Measurements from ENCODE around the gene IGFBP5.
A peak's percentile ranks its signal among the peaks of the same experiment; 100 is the strongest.

IGFBP5 gene

DNA sequence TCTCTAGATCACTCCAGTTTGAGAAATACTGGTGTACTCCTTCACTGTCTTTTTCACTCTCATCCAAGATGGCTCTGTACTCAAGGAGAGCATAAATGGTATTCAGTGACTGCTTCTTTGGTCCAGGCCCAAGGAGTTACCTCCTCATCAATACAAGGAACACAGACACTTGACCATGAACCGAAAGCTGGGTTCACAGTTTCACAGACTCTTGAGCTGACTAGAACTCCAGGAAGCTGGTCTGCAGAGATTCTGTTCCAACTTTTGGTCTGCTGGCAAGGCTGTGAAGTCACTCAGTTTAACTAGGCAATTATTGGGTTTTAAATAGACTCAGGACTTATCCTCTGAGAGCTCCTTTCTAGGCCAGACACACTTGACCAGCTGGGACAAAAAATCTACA, 7.4 kb upstream of the IGFBP5 start:
- H3K27ac ChIP-seq: peak overlapping the region; percentile 19 to 53
- intact Hi-C loops (cut with DNase I; ENCODE audit: low total_unique reads): loop anchor here (10.0 kb wide), 1 partner anchor 542 kb away; no protein-coding TSS in a partner anchor
- no peaks in the 10 kb centered on the region for H3K9me3 ChIP-seq
- TF ChIP-seq, protein P1, sequence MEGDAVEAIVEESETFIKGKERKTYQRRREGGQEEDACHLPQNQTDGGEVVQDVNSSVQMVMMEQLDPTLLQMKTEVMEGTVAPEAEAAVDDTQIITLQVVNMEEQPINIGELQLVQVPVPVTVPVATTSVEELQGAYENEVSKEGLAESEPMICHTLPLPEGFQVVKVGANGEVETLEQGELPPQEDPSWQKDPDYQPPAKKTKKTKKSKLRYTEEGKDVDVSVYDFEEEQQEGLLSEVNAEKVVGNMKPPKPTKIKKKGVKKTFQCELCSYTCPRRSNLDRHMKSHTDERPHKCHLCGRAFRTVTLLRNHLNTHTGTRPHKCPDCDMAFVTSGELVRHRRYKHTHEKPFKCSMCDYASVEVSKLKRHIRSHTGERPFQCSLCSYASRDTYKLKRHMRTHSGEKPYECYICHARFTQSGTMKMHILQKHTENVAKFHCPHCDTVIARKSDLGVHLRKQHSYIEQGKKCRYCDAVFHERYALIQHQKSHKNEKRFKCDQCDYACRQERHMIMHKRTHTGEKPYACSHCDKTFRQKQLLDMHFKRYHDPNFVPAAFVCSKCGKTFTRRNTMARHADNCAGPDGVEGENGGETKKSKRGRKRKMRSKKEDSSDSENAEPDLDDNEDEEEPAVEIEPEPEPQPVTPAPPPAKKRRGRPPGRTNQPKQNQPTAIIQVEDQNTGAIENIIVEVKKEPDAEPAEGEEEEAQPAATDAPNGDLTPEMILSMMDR (IDR thresholded peaks at IDR 0.05): no peak
- DNase-seq: no peak
- no peaks in the 10 kb centered on the region for H3K36me3 ChIP-seq
- H3K4me3 ChIP-seq: no peak overlapping the region
- H3K4me1 ChIP-seq: peaks cover 0 to 56% (median 28%) of the 10 kb centered on the region in 4 donors
- no peaks in the 10 kb centered on the region for H3K27me3 ChIP-seq

DNA sequence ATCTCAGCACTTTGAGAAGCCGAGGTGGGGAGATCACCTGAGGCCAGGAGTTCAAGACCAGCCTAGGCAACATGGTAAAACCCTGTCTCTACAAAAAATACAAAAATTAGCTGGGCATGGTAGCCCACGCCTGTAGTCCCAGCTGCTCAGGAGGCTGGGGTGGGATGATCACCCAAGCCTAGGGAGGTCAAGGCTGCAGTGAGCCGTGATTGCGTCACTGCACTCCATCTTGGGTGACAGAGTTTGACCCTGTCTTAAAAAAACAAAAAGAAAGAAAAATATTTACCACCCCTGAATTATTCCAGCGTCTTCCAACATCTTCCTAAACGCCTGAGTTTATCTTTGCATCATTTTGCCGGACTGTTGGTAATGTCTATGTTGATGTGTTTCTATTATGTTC, 6.2 kb upstream of the IGFBP5 start:
- no peaks in the 10 kb centered on the region for H3K36me3 ChIP-seq
- H3K27me3 ChIP-seq: no peaks in the 10 kb centered on the region
- peak overlapping the region in 1 of 2 donors; percentile 86 for H3K27ac ChIP-seq
- TF ChIP-seq, protein P1 (IDR thresholded peaks at IDR 0.05): no peak
- no peak overlapping the region for H3K4me3 ChIP-seq
- intact Hi-C loops (cut with DNase I; ENCODE audit: low total_unique reads): loop anchor here (10.0 kb wide), 1 partner anchor 543 kb away; no protein-coding TSS in a partner anchor
- H3K9me3 ChIP-seq: no peaks in the 10 kb centered on the region
- H3K4me1 ChIP-seq: peaks cover 0 to 67% (median 35%) of the 10 kb centered on the region in 4 donors
- DNase-seq: no peak

DNA sequence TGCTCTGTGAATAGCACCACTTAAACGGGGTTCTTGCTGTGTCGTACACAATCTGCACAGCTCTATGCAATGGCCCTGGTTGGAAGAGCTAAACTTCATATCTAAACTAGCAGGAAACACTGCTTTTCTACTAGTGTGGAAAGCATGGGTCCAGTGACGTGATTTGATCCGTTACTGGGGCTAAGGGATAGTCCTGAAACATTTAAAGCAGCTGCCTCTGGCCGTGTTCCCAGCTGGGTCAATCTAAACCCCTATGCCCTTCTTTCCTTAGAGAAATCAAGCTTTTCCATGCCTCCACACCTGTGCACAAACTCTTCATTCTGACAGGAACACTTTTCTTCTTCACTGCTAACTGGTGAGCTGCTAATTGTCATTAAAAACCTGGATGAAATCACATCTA, 5.4 kb upstream of the IGFBP5 start:
- H3K4me3 ChIP-seq: no peak overlapping the region
- no peaks in the 10 kb centered on the region for H3K27me3 ChIP-seq
- no peaks in the 10 kb centered on the region for H3K36me3 ChIP-seq
- peak overlapping the region; percentile 76 to 86 for H3K27ac ChIP-seq
- TF ChIP-seq, protein P1 (IDR thresholded peaks at IDR 0.05): no peak
- intact Hi-C loops (cut with DNase I; ENCODE audit: low total_unique reads): loop anchor here (10.0 kb wide), 1 partner anchor 544 kb away; no protein-coding TSS in a partner anchor
- no peaks in the 10 kb centered on the region for H3K9me3 ChIP-seq
- DNase-seq: no peak
- peaks cover 0 to 74% (median 41%) of the 10 kb centered on the region in 4 donors for H3K4me1 ChIP-seq

- DNase-seq: no peak
- Histone ChIP-seq H3K4me3 (no peak overlapping the region), H3K27me3 (no peaks in the 10 kb centered on the region), H3K9me3 (no peaks in the 10 kb centered on the region), H3K4me1 (peaks cover 0 to 79% (median 45%) of the 10 kb centered on the region in 4 donors), H3K27ac (peak overlapping the region; percentile 76 to 86), H3K36me3 (no peaks in the 10 kb centered on the region)
- intact Hi-C loops (cut with DNase I; ENCODE audit: low total_unique reads): loop anchor here (10.0 kb wide), 1 partner anchor 545 kb away; no protein-coding TSS in a partner anchor
- TF ChIP-seq, protein P1 (IDR thresholded peaks at IDR 0.05): no peak
Measured at GRCh38 chr2:216700088-216700567, 4.8 kb upstream of the IGFBP5 start.

- H3K4me3 ChIP-seq: no peak overlapping the region
- H3K27ac ChIP-seq: peak overlapping the region; percentile 55 to 86
- H3K4me1 ChIP-seq: peaks cover 0 to 81% (median 50%) of the 10 kb centered on the region in 4 donors
- peak in 1 of 2 donors; percentile 20 for DNase-seq
- intact Hi-C loops (cut with DNase I; ENCODE audit: low total_unique reads): loop anchor here (5.0 to 10.0 kb wide), 4 partner anchors 286 to 1013 kb away; no protein-coding TSS in a partner anchor
- TF ChIP-seq, protein P1 (IDR thresholded peaks at IDR 0.05): peak; percentile 66 to 75
- H3K27me3 ChIP-seq: no peaks in the 10 kb centered on the region
- H3K36me3 ChIP-seq: no peaks in the 10 kb centered on the region
- H3K9me3 ChIP-seq: no peaks in the 10 kb centered on the region
Measured at GRCh38 chr2:216698895-216699294, 3.5 kb upstream of the IGFBP5 start.

Data from tibial artery (tissue), 4 donors.